Hepatocyte (in vitro differentiated cells): Measurements from ENCODE around the gene DCXR.

Experiments
- EZH2 ChIP-seq: fragments of 200-600 bp; sonication (generic); IDR thresholded peaks from 2 replicates; pipeline ENCODE4 v1.6.1; 2016; ENCODE audit warnings: antibody characterized with exemption, mild to moderate bottlenecking, borderline replicate concordance
- EZH2phosphoT487 ChIP-seq: fragments of 200-600 bp; sonication (generic); IDR thresholded peaks from one replicate; pipeline ENCODE4 v1.6.1; 2018; ENCODE audit warnings: antibody characterized with exemption, mild to moderate bottlenecking, low read depth, moderate library complexity; ENCODE audit not compliant: unreplicated experiment, severe bottlenecking

DNA sequence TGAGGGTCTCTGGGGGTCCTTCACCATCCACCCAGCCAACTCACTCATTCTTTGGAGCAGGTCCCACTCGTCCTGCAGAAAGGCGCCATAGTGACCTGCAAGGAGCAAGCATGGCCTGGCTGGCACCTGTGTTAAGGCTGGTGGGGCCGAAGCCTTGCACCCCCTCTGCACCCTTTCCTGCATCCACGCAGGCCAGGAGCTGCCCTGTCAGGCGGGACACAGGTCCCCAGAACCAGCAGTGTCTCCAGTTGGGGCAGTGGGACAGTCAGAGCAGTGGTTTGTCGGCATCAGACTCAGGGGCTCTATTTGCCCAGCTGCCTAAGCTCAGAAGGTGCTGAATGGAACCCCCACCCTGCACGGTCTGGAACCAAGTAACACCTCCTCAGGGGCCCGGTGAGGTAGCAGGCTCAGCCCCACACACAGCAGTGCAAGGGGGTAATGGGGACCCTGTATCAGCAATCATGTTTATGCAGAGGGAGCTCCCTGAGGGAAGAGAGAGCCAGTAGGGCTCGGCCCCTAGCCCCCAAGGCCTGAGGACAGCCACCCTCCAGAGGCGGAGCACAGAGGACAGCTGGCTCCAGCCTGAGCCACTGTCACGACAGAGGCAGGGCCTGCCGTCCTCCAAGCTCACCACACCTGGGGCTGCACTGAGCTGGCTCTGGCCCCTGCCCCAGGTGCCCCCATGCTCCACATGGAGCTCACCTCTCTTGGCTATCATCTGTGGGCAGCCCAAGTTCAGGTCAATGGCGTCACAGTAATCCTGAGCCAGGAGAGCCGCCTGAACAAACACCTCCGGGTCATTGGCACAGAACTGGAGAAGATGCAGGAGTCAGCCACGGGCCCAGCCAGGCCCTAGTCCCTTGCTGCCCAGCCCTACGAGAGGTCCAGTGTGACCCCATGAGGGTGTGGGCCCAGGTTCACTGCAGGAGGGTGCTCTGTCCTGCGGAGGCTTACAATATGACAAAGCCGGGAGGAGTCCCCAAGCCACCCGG lies 26.2 kb upstream of the DCXR start:
- TF ChIP-seq EZH2 (no peak), EZH2phosphoT487 (no peak)
